ENCODE data around the gene CHST11.

Gene CHST11

DNA sequence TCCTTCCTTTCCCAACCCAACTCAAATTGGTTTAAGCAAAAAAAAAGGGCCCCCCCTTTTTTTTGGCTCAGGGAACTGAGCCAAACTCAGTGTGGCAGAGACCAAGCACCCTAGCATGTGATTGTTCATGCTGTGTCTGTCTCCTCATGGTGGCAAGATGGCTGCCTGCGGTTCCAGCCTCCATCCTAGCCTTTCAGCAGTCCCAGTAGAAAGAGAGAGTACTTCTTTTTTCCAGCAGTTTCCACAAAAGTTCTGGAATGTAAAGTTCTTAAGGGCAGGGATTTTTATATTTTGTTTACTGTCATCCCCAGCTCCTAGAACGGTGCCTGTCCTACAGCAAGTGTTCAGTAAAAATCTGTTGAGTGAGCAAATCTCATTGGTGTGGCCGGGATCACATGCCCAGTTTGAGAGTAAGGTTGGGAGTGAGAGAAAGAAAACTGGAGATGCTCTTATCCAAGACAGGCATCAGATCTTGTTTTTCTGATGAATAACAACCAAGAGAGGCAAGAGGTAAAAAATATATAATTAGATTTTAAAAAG is 22.4 kb downstream of the CHST11 start:
- no peak overlapping the region for H3K4me3 ChIP-seq (ENCODE audit: low read length)
- TF ChIP-seq, protein P1, sequence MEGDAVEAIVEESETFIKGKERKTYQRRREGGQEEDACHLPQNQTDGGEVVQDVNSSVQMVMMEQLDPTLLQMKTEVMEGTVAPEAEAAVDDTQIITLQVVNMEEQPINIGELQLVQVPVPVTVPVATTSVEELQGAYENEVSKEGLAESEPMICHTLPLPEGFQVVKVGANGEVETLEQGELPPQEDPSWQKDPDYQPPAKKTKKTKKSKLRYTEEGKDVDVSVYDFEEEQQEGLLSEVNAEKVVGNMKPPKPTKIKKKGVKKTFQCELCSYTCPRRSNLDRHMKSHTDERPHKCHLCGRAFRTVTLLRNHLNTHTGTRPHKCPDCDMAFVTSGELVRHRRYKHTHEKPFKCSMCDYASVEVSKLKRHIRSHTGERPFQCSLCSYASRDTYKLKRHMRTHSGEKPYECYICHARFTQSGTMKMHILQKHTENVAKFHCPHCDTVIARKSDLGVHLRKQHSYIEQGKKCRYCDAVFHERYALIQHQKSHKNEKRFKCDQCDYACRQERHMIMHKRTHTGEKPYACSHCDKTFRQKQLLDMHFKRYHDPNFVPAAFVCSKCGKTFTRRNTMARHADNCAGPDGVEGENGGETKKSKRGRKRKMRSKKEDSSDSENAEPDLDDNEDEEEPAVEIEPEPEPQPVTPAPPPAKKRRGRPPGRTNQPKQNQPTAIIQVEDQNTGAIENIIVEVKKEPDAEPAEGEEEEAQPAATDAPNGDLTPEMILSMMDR (conservative IDR thresholded peaks at IDR 0.05; ENCODE audit: low read depth, low read length) = no peak
- no peak for DNase-seq (ENCODE audit: low read depth)

DNA sequence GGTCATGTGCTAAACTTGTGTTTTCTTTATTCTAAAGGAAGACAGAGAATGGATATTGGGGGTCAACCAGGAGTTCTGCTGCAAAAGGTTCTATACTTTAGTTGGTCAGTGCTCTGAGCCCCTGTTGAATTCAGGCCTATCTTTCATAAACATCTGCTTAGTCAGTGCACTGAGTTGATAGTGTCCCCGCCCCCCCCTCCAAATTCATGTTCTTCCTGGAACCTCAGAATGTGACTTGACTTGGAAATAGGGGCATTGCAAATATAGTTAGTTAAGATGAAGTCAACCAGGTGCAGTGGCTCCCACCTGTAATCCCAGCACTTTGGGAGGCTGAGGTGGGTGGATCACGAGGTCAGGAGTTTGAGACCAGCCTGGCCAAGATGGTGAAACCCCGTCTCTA is 23.3 kb downstream of the CHST11 start:
- no peak overlapping the region for H3K4me3 ChIP-seq (ENCODE audit: low read length)
- no peak for DNase-seq (ENCODE audit: low read depth)
- TF ChIP-seq, protein P1 (conservative IDR thresholded peaks at IDR 0.05; ENCODE audit: low read depth, low read length) = no peak

DNA sequence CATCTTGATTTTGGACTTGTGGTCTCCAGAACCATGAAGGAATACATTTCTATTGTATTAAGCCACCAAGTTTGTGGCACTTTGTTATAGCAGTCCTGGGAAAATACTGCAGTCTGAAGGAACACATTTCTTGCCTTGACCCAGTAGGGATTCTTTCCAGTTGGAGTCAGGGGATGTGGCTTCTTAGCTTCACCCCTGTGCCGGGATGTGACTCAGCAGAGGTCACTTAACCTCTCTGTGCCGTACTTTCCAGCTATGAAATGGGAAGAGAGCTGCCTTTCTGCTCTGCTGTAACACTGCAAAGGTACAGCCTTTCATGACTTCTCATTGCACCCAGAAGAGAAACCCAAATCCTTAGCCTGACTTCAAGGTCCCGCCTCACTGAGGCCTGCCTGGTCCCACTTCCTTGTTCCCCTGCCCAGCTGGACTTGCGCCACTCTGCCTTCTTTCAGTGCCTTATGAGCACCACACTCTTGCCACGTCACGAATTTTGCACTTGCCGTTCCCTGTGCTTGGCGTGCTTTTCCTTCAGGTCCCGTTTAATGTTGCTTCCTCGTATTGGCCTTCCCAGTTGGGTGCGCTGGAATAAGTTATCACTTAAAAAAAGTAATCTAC is 24.2 kb downstream of the CHST11 start:
- TF ChIP-seq, protein P1 (conservative IDR thresholded peaks at IDR 0.05; ENCODE audit: low read depth, low read length) = no peak
- no peak overlapping the region for H3K4me3 ChIP-seq (ENCODE audit: low read length)
- no peak for DNase-seq (ENCODE audit: low read depth)

DNA sequence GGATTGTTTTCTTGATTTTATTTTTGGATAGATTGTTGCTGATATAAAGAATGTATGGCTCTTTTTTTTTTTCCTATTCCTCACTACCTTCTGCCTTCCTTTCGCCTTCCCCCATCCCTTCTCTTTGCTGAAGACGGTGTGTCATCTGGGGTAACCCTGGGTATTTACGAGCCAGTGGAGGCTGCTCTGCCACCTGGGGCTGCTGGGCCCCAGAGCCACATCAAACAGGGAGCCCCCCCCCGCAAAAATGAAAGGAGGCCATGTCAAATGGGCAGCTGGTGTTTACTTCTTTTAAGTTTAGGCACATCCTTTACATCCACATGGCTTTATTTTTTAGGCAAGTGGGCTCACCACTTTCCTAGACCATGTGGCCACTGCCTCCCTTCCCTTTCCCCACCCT is 25.4 kb downstream of the CHST11 start:
- H3K4me3 ChIP-seq (ENCODE audit: low read length) = no peak overlapping the region
- TF ChIP-seq, protein P1 (conservative IDR thresholded peaks at IDR 0.05; ENCODE audit: low read depth, low read length) = no peak
- DNase-seq (ENCODE audit: low read depth) = no peak

DNA sequence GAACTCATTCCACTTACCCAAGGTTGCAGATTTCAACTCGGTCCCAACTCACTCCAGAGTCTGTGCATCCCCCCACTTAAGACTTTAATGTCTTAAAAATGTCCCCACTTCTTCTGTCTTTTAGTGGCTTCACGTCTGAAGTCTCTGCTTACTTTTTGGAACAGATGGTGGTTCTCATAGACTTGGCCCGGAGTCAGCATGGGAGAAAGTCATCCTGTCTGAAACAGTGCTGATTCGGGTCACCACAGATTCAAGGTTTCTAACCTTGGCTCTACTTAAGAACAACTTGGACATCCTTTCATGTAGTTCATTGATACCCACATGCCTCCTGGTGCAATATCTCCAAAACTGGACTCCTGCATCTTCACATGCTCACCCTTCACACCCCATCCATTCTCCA is 26.0 kb downstream of the CHST11 start:
- TF ChIP-seq, protein P1 (conservative IDR thresholded peaks at IDR 0.05; ENCODE audit: low read depth, low read length) = no peak
- no peak for DNase-seq (ENCODE audit: low read depth)
- H3K4me3 ChIP-seq (ENCODE audit: low read length) = no peak overlapping the region

DNA sequence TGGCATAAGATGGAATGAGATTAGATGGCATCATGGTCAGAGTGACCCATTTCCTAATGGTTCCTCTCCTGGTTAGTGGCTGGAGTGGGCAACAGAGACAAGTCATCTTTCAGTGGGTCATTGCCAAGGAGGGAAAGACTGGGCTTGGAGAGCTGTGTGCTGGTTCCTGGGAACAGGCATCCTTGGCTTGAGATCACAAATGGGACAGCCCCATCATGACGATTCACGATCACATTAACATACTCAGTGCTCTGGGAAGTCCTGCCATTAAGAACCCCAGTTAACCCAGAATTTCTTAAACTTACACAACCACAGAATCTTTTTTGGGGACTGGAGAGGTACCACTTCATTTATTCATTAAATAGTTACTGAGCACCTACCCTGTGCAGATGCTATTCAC is 27.3 kb downstream of the CHST11 start:
- H3K4me3 ChIP-seq (ENCODE audit: low read length) = no peak overlapping the region
- DNase-seq (ENCODE audit: low read depth) = no peak
- TF ChIP-seq, protein P1 (conservative IDR thresholded peaks at IDR 0.05; ENCODE audit: low read depth, low read length) = no peak

DNA sequence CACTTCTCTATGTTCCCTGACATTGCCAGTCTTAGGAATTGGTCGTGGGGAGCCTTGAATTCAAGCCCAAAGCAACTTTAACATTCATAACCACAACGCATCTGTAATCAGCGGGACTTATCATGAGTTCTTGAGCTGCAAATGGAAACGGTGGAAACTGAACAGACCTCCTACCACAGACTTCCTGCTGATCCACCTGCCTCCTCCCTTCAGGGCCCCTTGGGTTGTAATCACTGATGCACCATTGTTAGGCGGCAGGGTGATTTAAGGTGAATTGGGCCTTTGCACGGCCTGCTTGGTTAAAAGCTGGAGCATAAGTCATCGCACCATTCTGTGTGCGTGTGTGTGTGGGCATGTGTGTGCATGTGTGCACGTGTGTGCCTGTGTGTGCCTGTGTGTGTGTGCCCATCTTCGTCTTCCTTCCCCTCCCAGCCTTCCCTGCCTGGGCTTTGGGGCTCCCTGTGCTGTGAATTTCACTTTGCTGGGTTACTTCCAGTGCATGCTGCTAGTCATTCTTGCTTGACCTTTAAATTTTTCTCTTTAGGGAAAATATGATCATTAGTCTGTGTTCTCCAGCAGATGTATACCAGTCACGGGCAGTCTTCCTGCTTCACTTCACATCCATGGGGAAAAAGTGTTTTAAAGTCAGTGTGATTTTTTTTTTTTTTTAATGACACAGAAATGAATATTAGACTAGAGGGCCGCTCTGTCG is 29.1 kb downstream of the CHST11 start:
- TF ChIP-seq, protein P1 (conservative IDR thresholded peaks at IDR 0.05; ENCODE audit: low read depth, low read length) = no peak
- H3K4me3 ChIP-seq (ENCODE audit: low read length) = no peak overlapping the region
- no peak for DNase-seq (ENCODE audit: low read depth)

All from retinal pigment epithelial cell (primary cell).